ENCODE results near the gene HBE1.
A peak's percentile ranks its signal among the peaks of the same experiment; 100 is the strongest.
"Not testable (repeated sequence)": the region's sequence is repeated elsewhere in the genome, so short reads cannot be mapped to it uniquely, and the experiment has no call there.

HBE1 gene

DNA sequence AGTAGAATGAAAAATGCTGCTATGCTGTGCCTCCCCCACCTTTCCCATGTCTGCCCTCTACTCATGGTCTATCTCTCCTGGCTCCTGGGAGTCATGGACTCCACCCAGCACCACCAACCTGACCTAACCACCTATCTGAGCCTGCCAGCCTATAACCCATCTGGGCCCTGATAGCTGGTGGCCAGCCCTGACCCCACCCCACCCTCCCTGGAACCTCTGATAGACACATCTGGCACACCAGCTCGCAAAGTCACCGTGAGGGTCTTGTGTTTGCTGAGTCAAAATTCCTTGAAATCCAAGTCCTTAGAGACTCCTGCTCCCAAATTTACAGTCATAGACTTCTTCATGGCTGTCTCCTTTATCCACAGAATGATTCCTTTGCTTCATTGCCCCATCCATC is 14.9 kb upstream of the HBE1 start:
- DNase-seq: no peak

DNA sequence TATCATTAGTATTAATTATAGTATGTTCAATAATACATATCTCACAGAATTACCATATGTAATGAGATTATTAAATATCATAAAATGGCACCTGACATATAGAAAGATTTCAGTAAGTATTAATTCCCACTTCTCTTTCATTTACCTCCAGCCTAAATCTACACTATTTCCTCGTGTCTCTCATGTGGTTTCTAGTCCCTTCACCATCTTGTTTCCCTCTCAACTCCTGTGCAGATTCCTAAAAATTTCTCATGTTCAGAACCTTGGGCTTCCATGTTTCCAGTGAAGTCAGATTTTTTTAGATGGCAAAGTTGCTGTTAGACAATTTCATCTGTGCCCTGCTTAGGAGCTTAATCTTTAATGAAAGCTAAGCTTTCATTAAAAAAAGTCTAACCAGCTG is 14.1 kb upstream of the HBE1 start:
- no peak for DNase-seq

DNA sequence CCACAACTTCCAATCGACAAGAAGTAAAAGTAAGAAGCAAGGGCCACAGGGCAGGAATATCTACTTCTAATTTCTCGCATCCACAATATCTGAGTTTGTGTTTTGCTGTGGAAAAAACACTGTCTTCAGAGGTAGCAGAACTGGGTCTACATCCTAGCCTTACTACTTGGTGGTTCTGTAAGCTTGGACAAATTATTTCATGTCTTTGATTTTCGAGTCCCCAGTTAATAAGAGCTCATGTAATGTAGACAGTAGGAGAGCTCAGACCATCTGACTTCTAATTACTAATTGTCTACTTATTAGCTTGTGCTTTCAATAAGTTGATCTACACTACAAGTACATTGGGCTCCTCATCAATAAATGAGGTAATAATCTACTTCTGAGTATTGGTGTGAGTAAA is 13.3 kb upstream of the HBE1 start:
- no peak for DNase-seq

DNA sequence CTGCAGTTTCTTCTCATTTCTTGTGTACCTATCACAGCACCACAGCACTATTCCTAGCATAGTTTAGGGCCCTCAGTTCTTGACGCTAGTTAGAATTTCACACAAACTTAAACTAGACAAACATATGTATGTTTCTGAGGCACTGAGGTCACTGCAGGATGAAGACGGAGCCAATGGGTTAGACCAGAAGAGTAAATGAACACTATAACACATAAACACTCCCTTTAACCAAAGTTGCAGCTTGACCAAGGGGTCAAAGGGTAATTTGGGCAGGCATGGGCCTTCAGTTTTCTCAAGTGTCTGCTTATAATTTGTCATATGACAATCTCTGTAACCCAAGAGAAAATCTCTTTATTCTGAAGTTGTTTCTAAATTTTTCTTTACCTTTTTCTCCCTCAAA is 12.9 kb upstream of the HBE1 start:
- DNase-seq: no peak

DNA sequence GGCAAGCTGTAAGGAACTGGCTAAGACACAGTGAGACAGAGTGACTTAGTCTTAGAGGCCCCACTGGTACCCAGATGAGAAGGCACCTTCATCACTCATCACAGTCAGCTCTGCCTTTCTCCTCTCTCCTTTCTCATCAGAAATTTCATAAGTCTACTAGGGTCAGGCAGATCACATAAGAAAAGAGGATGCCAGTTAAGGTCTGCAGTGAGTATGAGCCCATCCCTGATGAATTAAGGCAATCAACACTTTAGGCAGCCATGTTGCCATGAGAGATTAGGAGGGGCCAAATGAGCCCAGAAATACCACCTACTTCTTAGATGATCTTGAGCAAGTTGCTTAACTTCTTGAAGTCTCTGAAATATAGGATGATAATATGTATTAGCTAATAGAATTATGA is 11.9 kb upstream of the HBE1 start:
- no peak for DNase-seq

DNA sequence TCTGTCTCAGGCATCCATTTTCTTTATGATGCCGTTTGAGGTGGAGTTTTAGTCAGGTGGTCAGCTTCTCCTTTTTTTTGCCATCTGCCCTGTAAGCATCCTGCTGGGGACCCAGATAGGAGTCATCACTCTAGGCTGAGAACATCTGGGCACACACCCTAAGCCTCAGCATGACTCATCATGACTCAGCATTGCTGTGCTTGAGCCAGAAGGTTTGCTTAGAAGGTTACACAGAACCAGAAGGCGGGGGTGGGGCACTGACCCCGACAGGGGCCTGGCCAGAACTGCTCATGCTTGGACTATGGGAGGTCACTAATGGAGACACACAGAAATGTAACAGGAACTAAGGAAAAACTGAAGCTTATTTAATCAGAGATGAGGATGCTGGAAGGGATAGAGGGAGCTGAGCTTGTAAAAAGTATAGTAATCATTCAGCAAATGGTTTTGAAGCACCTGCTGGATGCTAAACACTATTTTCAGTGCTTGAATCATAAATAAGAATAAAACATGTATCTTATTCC is 10.9 kb upstream of the HBE1 start:
- DNase-seq: peak; percentile 71 to 73

DNA sequence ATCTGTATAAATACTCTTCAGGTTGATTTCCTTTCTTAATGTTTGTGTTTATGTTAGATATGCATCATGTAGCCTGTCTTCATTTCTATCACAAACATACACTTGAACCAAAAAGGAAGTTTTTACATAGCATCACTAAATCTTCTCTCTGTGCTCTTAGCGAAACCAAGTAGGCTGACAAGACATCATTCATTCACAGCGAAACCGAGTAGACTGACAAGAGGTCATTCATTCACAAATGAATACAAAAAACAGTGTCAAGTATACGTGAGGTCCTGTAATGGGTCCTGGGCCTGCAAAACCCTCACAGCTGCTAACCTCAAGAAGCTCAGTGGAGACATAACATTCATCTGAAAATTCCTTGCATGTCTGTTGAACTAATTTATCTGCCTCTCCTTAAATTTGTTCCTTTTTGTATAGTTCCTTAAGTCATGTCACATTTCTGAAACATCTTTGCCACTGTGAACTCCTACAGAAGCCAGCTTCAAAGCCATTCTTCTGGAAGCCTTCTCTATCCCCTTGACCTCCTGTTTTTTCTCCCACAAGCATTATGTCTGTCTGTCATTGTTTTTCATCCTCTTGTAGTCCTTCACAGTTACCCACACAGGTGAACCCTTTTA is 9.8 kb upstream of the HBE1 start:
- no peak for DNase-seq

DNA sequence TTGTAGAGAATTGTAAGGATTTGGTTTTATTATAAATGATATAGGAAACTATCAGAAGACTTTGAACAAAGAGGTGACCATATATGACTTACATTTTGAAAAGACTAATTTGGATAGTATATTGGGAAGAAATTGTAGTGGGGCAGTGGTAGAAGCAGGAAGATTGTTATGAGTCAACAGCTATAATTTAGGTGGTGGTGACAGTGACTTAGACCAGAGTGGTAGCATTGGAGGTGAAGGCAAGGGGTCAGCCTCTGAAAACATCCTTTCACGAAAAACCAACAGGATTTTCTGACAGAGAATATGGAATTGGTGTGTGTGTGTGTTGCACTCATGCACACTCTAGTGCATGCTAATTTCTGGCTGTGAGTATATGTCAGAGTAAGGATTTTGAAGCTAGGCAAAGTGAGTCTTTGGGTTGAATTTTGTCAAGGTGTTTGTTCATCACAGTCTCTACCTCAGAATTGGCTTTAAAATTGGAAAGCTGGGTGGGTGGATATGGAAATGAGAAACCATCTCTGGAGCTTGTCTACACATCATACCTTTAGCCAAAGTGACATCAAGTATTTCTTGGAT is 8.2 kb upstream of the HBE1 start:
- no peak for DNase-seq

DNA sequence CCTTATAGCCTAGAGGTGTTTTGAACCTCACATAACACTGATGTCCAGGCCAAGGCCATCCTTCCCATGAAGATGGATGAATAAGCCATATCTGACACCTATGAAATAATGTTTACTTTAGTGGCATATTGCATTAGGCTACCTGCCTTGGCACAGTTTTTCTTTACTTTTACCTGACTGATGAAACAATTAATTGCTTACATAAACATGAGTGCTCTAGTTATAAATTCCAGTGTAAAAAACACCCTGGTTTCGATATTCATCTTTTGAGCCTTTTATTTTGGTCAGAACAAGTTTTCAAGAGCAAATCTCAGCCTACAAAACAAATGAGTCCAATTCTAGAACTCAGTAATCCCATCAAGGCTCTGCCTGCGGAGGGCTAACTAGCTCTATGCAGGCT is 7.0 kb upstream of the HBE1 start:
- no peak for DNase-seq

DNA sequence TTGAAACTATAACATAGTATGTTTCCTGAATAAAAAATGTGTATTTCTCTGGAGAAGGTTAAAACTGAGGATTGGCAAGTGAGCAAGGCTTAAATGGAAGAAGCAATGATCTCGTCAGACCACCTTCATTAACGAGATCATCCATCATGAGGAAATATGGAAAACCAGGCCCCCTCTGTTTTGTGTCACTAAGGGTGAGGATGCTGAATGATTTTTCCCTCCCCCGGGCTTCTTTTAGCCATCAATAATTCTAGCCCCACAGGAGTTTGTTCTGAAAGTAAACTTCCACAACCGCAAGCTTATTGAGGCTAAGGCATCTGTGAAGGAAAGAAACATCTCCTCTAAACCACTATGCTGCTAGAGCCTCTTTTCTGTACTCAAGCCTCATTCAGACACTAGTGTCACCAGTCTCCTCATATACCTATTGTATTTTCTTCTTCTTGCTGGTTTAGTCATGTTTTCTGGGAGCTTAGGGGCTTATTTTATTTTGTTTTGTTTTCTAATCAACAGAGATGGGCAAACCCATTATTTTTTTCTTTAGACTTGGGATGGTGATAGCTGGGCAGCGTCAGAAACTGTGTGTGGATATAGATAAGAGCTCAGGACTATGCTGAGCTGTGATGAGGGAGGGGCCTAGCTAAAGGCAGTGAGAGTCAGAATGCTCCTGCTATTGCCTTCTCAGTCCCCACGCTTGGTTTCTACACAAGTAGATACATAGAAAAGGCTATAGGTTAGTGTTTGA is 5.8 kb upstream of the HBE1 start:
- DNase-seq: no peak

DNA sequence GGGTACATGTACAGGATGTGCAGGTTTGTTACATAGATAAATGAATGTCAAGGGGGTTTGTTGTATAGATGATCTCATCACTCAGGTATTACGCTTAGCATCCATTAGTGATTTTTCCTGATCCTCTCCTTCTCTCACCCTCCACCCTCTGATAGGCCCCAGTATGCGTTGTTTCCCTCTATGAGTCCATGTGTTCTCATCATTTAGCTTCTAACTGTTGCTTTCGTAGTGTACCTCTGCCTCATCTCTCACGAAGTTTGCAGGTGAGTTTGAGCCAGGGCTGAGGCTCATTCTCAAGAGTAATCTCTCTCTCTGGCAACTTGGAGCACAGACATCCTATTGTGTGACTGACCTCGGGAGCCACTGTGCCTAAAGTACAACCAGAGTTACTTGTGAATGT is 4.7 kb upstream of the HBE1 start:
- no peak for DNase-seq

DNA sequence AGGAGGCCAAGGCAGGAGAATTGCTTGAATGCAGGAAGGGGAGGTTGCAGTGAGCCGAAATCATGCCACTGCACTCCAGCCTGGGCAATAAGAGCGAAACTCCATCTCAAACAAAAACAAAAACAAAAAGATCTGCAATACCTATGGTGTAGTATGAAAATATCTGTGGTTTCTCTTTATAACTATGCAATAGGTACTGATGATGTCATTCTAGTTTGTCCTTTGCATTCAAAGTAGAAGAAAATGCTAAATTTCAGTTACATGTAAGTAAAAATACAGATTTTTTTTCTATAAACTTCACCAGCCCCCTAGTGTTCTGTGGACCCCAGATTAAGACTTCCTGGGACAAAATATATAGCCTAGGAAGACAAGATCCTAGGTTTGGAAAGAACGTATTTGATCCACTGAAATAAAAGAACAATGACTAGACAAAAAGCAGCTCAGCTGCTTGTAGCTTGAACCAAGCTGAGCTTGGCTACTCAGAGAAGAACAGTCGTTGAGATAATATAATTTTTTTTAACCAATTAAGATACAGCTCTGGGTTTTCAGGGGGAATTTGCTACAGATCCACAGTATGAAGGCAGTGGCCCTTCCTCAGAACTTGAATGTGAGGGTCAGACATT is 2.8 kb upstream of the HBE1 start:
- no peak for DNase-seq

DNA sequence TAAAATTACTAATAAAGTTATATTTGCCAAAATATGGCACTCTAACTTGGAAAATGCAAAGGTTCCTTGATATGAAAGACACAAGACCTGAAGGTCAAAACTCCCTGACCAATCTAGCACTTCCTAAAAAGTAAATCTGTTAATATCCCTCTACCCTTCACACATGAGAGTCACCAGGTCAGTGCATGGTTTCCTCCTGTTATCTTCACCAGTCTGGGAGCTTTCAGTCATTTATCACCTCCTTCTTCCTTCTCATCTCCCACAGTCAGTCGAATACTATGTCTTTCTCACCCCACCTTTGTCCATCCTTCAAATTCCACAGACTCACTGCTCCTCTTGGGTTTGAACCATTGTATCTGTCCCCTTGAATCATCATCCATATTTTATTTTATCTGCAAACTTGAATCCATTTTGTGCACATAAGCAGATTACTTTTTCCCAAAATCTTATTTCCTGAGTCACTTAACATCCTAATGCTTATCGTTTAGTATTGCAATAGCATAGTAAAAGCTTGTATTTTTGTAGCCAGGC is 2.6 kb downstream of the HBE1 start:
- DNase-seq: no peak

DNA sequence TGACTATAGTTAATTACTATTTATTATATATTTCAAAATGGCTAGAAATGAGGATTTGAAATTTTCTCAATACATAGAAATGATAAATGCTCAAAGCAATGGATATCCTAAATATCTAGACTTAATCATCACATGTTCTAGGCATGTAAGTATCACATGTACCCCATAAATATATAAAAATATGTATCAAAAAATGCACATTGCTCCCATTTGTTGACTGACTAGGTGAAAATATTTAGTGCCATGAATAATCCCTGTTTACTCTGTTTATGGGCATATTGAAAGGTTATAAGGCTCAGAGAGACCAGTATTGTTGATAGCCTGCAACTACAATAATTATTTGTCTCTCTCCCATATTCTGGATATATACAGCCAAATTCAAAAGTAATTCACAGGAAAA is 3.1 kb downstream of the HBE1 start:
- DNase-seq: no peak

DNA sequence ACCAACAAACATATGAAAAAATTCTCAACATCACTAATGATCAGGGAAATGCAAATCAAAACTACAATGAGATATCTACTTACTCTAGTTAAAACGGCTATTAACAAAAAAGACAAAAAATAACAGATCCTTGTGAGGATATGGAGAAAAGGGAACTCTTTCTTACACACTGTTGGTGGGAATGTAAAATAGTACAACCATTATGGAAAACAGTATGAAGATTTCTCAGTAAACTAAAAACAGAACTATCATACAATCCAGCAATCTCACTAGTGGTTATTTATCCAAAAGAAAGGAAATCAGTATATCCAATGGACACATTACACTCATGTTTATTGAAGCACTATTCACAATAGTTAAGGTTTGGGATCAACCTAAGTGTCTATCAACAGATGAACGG is 3.9 kb downstream of the HBE1 start:
- no peak for DNase-seq

DNA sequence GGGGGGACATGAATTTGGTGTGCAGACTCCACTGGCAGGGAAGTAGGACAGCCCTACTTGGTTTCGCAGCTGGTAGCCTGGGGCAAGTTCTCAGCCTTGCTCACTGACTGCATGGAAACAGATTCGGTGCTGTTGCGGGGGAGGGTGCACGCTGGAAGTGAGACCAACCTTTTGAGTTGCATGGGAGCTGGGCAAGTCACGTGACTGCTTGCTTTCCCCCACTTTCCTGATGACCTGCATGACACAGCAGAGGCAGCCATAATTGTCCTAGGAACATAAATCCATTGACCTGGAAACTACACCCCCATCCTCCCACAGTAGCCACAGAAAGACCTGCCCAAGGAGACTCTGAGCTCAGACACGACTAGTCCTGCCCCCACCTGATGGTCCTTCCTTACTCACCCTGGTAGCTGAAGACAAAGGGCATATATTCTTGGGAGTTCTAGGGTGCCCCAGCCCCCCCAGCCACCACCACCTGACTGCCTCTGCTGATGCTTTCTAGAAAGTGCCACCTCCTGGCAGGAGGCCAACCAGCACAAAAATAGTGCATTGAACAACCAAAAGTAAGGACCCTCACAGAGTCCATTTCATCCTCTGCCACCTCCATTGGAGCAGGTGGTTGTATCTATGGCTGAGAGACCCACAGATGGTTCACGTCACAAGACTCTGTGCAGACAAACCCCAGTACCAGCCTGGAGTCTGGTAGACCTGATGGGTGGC is 11.0 kb downstream of the HBE1 start:
- no peak for DNase-seq

DNA sequence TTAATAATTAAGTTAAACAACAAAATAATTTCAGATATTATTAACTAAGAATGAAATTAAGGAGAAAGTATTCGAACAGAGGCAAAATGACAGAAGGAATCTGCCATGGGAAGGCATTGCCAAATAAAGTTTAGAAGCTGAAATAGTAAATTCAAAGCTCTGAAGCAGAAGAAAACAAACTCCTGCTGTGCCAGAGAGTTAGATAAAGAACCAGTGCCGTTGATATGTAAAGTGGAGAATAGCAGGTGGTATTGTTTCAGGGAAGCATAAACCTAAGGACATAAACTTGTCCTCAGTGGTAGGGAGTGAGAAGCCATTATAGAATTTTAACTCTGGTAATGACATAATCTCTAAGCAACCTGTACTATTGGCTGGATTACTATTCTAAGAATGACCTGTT is 12.4 kb downstream of the HBE1 start:
- DNase-seq: no peak

DNA sequence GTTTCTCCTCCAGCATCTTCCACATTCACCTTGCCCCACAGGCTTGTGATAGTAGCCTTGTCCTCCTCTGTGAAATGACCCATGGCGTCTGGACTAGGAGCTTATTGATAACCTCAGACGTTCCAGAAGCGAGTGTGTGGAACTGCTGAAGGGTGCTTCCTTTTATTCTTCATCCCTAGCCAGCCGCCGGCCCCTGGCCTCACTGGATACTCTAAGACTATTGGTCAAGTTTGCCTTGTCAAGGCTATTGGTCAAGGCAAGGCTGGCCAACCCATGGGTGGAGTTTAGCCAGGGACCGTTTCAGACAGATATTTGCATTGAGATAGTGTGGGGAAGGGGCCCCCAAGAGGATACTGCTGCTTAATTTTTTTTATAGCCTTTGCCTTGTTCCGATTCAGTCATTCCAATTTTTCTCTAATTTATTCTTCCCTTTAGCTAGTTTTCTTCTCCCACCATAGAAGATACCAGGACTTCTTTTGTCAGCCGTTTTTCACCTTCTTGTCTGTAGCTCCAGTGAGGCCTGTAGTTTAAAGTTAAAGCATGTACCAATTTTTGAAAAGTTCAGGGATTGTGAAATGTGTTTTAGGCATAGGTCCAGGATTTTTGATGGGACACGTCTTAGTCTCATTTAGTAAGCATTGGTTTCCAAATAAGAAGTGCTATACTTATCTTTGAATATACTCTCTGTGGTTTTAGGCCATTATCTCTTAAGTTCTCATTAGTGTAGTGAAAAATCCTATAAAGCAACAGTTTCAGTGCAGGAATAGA is 14.9 kb downstream of the HBE1 start, which contains the start of gene HBG2:
Gene HBG2, minus strand, starts transcription at position 136 of the 768 bp plus-strand sequence. Its CDS starts 53 bp downstream, at position 83.
- not testable (repeated sequence) for DNase-seq

DNA sequence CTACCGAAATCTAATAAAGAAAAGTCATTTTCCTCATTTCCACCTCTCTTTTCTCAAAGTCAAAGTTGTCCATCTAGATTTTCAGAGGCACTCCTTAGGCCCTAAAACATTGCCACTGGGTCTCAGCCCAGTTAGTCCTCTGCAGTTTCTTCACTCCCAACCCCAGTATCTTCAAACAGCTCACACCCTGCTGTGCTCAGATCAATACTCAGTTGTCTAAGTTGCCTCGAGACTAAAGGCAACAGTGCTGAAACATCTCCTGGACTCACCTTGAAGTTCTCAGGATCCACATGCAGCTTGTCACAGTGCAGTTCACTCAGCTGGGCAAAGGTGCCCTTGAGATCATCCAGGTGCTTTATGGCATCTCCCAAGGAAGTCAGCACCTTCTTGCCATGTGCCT is 15.7 kb downstream of the HBE1 start:
- DNase-seq: not testable (repeated sequence)

DNA sequence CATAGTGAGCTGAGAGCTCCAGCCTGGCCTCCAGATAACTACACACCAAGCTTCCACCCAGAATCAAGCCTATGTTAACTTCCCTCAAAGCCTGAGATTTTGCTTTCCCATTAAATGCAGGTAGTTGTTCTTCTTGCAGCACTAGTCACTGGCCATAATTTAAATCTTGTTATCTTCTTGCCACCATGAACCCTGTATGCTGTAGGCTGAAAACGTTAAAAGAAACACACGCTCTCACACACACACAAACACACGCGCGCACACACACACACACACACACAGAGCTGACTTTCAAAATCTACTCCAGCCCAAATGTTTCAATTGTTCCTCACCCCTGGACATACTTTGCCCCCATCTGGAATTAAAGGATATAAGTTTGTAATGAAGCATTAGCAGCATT is 16.3 kb downstream of the HBE1 start:
- not testable (repeated sequence) for DNase-seq

DNA sequence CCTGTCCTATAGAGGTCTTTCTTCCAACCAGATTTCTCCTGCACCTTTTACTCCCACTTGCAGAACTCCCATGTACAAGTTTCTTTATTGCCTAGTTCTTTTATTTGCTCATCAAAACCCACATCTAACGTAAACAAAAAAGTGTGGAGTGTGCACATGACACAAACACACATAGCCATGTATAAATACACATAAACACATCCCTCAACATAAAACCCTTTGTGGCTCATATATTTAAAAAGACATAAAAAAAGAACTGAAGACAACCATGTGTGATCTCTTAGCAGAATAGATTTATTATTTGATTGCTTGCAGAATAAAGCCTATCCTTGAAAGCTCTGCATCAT is 16.9 kb downstream of the HBE1 start:
- no peak for DNase-seq

Measured in inflammatory macrophage (primary cell).